ENCODE measurements around the gene SFXN3. TPM values are rescaled to one million over a fixed set of nuclear protein-coding genes. Genes with fewer than 3 reads are reported as not detected.

The SFXN3 gene
- total RNA-seq, 1 experiment from 2014 or later, result 16.9 TPM

DNA sequence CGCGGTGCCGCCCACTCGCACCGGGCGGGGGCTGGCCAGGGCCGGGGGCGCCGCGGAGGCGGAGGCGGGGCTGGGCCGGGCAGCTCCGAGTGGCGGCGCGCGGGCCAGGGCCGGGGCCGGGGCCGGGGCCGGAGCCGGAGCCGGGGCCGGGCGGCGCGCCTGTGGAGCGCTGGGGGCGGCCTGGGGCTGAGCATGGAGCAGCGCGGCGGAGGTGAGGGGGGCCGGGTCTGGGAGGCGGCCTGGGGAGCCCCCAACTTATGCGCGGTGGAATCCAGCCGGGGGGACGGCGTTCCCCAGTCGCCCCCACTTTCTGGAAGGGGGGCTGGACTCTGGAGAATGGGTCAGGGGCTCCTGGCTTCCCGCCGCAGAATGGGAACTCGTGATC is 31.3 kb upstream of the SFXN3 start, which contains the start of gene LZTS2:
Gene LZTS2, plus strand, starts transcription at position 67 of the 385 bp plus-strand sequence. CDS start 2,731 bp downstream, outside the sequence.
- peaks cover 16% of the 10 kb centered on the region for H3K36me3 ChIP-seq (ENCODE audit: insufficient read depth, low read length, poor library complexity, severe bottlenecking)
- H3K27me3 ChIP-seq (replicated peaks; ENCODE audit: insufficient read depth, low read depth, low read length, poor library complexity), result no peaks in the 10 kb centered on the region
- intact Hi-C loops (cut with micrococcal nuclease; ENCODE audit: unreplicated experiment), result loop anchor here (5.0 kb wide), 1 partner anchor 63 kb away; the partner anchor contains the start of gene KAZALD1
- H3K4me1 ChIP-seq (ENCODE audit: insufficient read depth, low read length, poor library complexity, severe bottlenecking), result peaks cover 44% of the 10 kb centered on the region
- no peak for TF ChIP-seq EZH2 (IDR thresholded peaks at IDR 0.05; ENCODE audit: borderline replicate concordance, low read depth, low read length, poor library complexity, severe bottlenecking)
- TF ChIP-seq, protein P1, sequence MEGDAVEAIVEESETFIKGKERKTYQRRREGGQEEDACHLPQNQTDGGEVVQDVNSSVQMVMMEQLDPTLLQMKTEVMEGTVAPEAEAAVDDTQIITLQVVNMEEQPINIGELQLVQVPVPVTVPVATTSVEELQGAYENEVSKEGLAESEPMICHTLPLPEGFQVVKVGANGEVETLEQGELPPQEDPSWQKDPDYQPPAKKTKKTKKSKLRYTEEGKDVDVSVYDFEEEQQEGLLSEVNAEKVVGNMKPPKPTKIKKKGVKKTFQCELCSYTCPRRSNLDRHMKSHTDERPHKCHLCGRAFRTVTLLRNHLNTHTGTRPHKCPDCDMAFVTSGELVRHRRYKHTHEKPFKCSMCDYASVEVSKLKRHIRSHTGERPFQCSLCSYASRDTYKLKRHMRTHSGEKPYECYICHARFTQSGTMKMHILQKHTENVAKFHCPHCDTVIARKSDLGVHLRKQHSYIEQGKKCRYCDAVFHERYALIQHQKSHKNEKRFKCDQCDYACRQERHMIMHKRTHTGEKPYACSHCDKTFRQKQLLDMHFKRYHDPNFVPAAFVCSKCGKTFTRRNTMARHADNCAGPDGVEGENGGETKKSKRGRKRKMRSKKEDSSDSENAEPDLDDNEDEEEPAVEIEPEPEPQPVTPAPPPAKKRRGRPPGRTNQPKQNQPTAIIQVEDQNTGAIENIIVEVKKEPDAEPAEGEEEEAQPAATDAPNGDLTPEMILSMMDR (conservative IDR thresholded peaks at IDR 0.05; ENCODE audit: low read depth, low read length), result no peak
- peak within 1 kb of the TSS; percentile 88 for H3K4me3 ChIP-seq (ENCODE audit: low read depth, low read length, poor library complexity, severe bottlenecking)
- no TSS peak for BruUV-seq (replicated peaks)
- peak within 1 kb of the TSS; percentile 98 for H3K27ac ChIP-seq (ENCODE audit: low read depth, low read length, poor library complexity, severe bottlenecking)
- CTCF ChIA-PET, result interaction anchor here (0.5 to 1.3 kb wide), 2 partner anchors 15 to 840 kb away, joined by 5 read pairs; no protein-coding TSS in a partner anchor
- POLR2A ChIA-PET (ENCODE audit: low non-redundant PET), result interaction anchor here (0.6 kb wide), 2 partner anchors 10 to 104 kb away, joined by 3 read pairs; no protein-coding TSS in a partner anchor
- no peaks in the 10 kb centered on the region for H3K9me3 ChIP-seq (ENCODE audit: low read depth, low read length, poor library complexity, severe bottlenecking)
- no peak for DNase-seq (ENCODE audit: low spot score)

DNA sequence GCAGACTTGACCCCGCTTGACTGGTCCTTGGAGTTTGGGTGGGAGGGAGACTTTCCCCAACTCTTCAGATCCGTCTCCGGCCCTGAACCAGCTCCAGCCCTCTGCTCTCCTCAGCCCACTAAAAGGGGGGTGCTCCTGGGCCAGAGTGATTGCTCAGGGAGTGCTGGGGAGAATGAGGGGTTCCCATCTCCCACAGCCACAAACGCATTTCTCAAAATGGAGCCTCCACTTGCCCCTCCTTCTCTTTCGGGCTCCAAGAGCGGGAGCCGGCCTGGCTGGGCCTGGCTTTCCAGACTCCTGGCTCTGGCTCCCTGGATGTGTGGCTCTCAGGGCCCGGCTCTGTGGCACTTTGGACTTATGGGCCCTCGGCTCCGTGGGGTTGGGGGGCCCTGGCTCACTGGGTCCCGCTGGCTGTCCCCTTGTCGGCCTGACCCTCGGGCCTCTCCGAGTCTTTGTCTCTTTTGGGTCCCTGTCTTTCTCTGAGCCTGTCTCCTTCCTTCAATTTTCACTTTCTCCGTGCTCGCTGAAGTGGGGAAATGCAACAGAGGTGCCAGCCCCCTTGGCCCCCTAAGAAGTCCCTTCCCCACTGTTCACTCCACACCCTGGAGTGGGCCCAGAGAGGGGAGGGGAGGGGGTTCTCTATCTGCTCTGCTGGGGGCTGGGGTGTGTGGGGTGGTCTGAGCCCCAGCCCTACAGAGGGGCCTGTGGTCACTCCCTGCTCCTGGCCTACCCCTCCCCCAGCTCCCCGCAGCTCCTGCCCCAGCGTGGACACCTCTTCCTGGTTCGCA is 30.7 kb upstream of the SFXN3 start:
- peak overlapping the region; percentile 98 for H3K27ac ChIP-seq (ENCODE audit: low read depth, low read length, poor library complexity, severe bottlenecking)
- no peaks in the 10 kb centered on the region for H3K27me3 ChIP-seq (replicated peaks; ENCODE audit: insufficient read depth, low read depth, low read length, poor library complexity)
- TF ChIP-seq EZH2 (IDR thresholded peaks at IDR 0.05; ENCODE audit: borderline replicate concordance, low read depth, low read length, poor library complexity, severe bottlenecking), result no peak
- TF ChIP-seq, protein P1 (conservative IDR thresholded peaks at IDR 0.05; ENCODE audit: low read depth, low read length), result no peak
- H3K9me3 ChIP-seq (ENCODE audit: low read depth, low read length, poor library complexity, severe bottlenecking), result no peaks in the 10 kb centered on the region
- H3K36me3 ChIP-seq (ENCODE audit: insufficient read depth, low read length, poor library complexity, severe bottlenecking), result peaks cover 20% of the 10 kb centered on the region
- H3K4me1 ChIP-seq (ENCODE audit: insufficient read depth, low read length, poor library complexity, severe bottlenecking), result peaks cover 38% of the 10 kb centered on the region
- DNase-seq (ENCODE audit: low spot score), result peak; percentile 45
- H3K4me3 ChIP-seq (ENCODE audit: low read depth, low read length, poor library complexity, severe bottlenecking), result peak overlapping the region; percentile 88
- ChIA-PET POLR2A (ENCODE audit: low non-redundant PET) (interaction anchor here (0.6 kb wide), 1 partner anchor 11 kb away, joined by 3 read pairs; no protein-coding TSS in a partner anchor), CTCF (interaction anchor here (1.3 kb wide), 1 partner anchor 14 kb away, joined by 5 read pairs; no protein-coding TSS in a partner anchor)
- BruUV-seq (replicated peaks), result no TSS peak
- intact Hi-C loops (cut with micrococcal nuclease; ENCODE audit: unreplicated experiment), result no loop called here

DNA sequence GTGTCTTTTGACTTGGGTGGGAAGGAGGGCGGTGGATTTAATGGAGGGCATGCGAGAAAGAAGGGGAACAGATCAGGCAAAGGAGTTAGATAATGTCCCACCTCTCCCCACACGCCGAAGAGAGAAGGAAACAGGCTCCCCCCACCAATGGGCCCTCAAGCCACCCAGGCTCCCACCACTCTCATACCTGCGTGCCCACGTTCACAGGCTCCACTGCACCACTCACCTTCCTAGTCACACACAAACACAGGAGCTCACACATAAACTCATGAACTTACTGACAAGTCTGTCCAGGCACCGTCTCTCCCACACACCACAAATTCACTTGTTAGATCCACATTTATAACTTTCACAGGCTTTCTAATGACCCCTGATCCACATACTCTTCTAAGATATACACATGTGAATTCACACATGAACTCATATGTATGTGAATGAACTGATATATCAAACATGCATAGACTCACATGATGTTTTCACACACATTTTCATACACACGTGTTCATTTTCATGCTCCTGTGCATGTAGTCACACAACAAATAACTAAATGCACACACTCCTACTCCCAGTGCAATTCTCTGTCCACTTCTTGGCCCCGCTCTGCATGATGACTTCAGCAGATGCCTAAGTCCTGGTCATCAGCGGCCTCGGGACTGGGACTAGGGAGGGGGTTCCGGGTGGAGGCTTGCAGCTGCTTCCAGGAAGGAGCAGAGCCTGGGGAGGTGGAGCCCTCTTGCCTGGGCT is 29.9 kb upstream of the SFXN3 start:
- no peak for TF ChIP-seq EZH2 (IDR thresholded peaks at IDR 0.05; ENCODE audit: borderline replicate concordance, low read depth, low read length, poor library complexity, severe bottlenecking)
- TF ChIP-seq, protein P1 (conservative IDR thresholded peaks at IDR 0.05; ENCODE audit: low read depth, low read length), result no peak
- Histone ChIP-seq H3K4me1 (ENCODE audit: insufficient read depth, low read length, poor library complexity, severe bottlenecking) (peaks cover 32% of the 10 kb centered on the region), H3K9me3 (ENCODE audit: low read depth, low read length, poor library complexity, severe bottlenecking) (no peaks in the 10 kb centered on the region), H3K4me3 (ENCODE audit: low read depth, low read length, poor library complexity, severe bottlenecking) (peak overlapping the region; percentile 88), H3K27me3 (replicated peaks; ENCODE audit: insufficient read depth, low read depth, low read length, poor library complexity) (no peaks in the 10 kb centered on the region), H3K27ac (ENCODE audit: low read depth, low read length, poor library complexity, severe bottlenecking) (peak overlapping the region; percentile 98), H3K36me3 (ENCODE audit: insufficient read depth, low read length, poor library complexity, severe bottlenecking) (peaks cover 27% of the 10 kb centered on the region)
- ChIA-PET POLR2A (ENCODE audit: low non-redundant PET) (no interaction called here), CTCF (no interaction called here)
- intact Hi-C loops (cut with micrococcal nuclease; ENCODE audit: unreplicated experiment), result no loop called here
- TSS peak; percentile 42 for BruUV-seq (replicated peaks)
- no peak for DNase-seq (ENCODE audit: low spot score)

Data from A673 (cell line).